HepG2 (cell line): ENCODE results near the gene MAN2B2. TPM values are rescaled to one million over a fixed set of nuclear protein-coding genes. Genes with fewer than 3 reads are reported as not detected.
A peak's percentile ranks its signal among the peaks of the same experiment; 100 is the strongest.

Experiments
- CCAR2 ChIP-seq: fragments of 200-400 bp; formaldehyde crosslinking; optimal IDR thresholded peaks from 2 replicates; pipeline ENCODE3; 2018; ENCODE audit warnings: low read depth, mild to moderate bottlenecking, low read length, moderate library complexity
- CENPX ChIP-seq: sonication (generic); formaldehyde crosslinking; IDR thresholded peaks from 2 replicates; pipeline ENCODE4 v1.9.0; 2021; ENCODE audit warnings: mild to moderate bottlenecking, missing genetic modification reagents, moderate library complexity
- DBP ChIP-seq: sonication (generic); formaldehyde crosslinking; IDR thresholded peaks from 2 replicates; pipeline ENCODE4 v1.4.0; 2020; ENCODE audit warnings: missing genetic modification reagents; ENCODE audit errors: not compliant biosample characterization
- HIC2 ChIP-seq: sonication (generic); formaldehyde crosslinking; IDR thresholded peaks from 2 replicates; pipeline ENCODE4 v1.9.0; 2022; ENCODE audit warnings: low read depth, missing genetic modification reagents
- HOXA7 ChIP-seq: sonication (generic); formaldehyde crosslinking; IDR thresholded peaks from 2 replicates; pipeline ENCODE4 v1.8.1; 2022; ENCODE audit warnings: mild to moderate bottlenecking, missing genetic modification reagents, moderate library complexity
- HOXD1 ChIP-seq: sonication (generic); formaldehyde crosslinking; IDR thresholded peaks from 2 replicates; pipeline ENCODE4 v1.5.0; 2020; ENCODE audit warnings: missing genetic modification reagents
- MAFF ChIP-seq: IDR thresholded peaks from 2 replicates; pipeline ENCODE4 v1.6.1; 2011; ENCODE audit warnings: low read depth, low read length, improper control_type of control experiment
- PRMT3 ChIP-seq: sonication (generic); formaldehyde crosslinking; IDR thresholded peaks from 2 replicates; pipeline ENCODE4 v1.8.1; 2022; ENCODE audit warnings: low read depth, mild to moderate bottlenecking, moderate library complexity, missing genetic modification reagents, borderline replicate concordance
- RFX1 ChIP-seq: fragments of 450-650 bp; IDR thresholded peaks from 2 replicates; pipeline ENCODE4 v1.6.1; 2017
- SMYD3 ChIP-seq: sonication (generic); formaldehyde crosslinking; IDR thresholded peaks from 2 replicates; pipeline ENCODE4 v1.8.1; 2023; ENCODE audit warnings: mild to moderate bottlenecking, missing genetic modification reagents
- SRSF9 ChIP-seq: fragments of 200-400 bp; formaldehyde crosslinking; IDR thresholded peaks from 2 replicates; pipeline ENCODE4 v1.6.1; 2018; ENCODE audit warnings: borderline replicate concordance, mild to moderate bottlenecking, low read depth, low read length; ENCODE audit not compliant: insufficient read depth, poor library complexity, severe bottlenecking
- SSRP1 ChIP-seq: IDR thresholded peaks from 2 replicates; pipeline ENCODE4 v1.6.1; 2016; ENCODE audit warnings: control low read depth
- ZFP37 ChIP-seq: sonication (generic); formaldehyde crosslinking; IDR thresholded peaks from 2 replicates; pipeline ENCODE4 v1.4.0; 2020; ENCODE audit warnings: missing genetic modification reagents, borderline replicate concordance
- ZFP82 ChIP-seq: sonication (generic); formaldehyde crosslinking; IDR thresholded peaks from 2 replicates; pipeline ENCODE4 v1.5.1; 2020; ENCODE audit warnings: mild to moderate bottlenecking, missing genetic modification reagents, borderline replicate concordance
- ZNF124 ChIP-seq: sonication (generic); formaldehyde crosslinking; IDR thresholded peaks from 2 replicates; pipeline ENCODE4 v1.4.0; 2020; ENCODE audit warnings: missing genetic modification reagents
- ZNF329 ChIP-seq: sonication (generic); formaldehyde crosslinking; IDR thresholded peaks from 2 replicates; pipeline ENCODE4 v1.9.0; 2021; ENCODE audit warnings: low read depth, mild to moderate bottlenecking, missing genetic modification reagents
- ZNF414 ChIP-seq: sonication (generic); formaldehyde crosslinking; IDR thresholded peaks from 2 replicates; pipeline ENCODE4 v1.5.0; 2020; ENCODE audit warnings: missing genetic modification reagents
- ZNF629 ChIP-seq: sonication (generic); formaldehyde crosslinking; conservative IDR thresholded peaks from 2 replicates; pipeline ENCODE4 v1.5.0; 2020; ENCODE audit warnings: missing genetic modification reagents
- ZNF674 ChIP-seq: sonication (generic); formaldehyde crosslinking; IDR thresholded peaks from 2 replicates; pipeline ENCODE4 v1.5.0; 2020; ENCODE audit warnings: low read depth, mild to moderate bottlenecking, missing genetic modification reagents
- ZNF780A ChIP-seq: sonication (generic); formaldehyde crosslinking; IDR thresholded peaks from 2 replicates; pipeline ENCODE4 v1.8.0; 2022; ENCODE audit warnings: mild to moderate bottlenecking, missing genetic modification reagents, moderate library complexity
- polyA plus RNA-seq, 8 experiments: library from polyadenylated mRNA; depleted of rRNA in 3 of 8; stranded (reverse) in 7 of 8; unstranded in 1 of 8; fragments of >200 nt; fragmentation: Illumina TruSeq in 4 of 8; extraction: Trizol in 4 of 8; gene quantifications; 2 replicates each; pipeline versions ENCODE4 v1.2.1 to v1.2.3, GENCODE V29; 2011 to 2016; ENCODE audit warnings: low read depth in 4 of 8, missing spikeins in 1 of 8, mixed read lengths in 1 of 8; ENCODE audit not compliant: insufficient read depth in 1 of 8
- total RNA-seq, 5 experiments: library from RNA; depleted of rRNA; stranded (reverse); fragments of >200 nt; fragmentation: Illumina TruSeq; extraction: Trizol; gene quantifications; 2 replicates each; pipeline ENCODE4 v1.2.3, GENCODE V29; 2016; ENCODE audit warnings: low read depth in 1 of 5
- TF ChIP-seq, protein P1 (sequence below): sonication (generic); formaldehyde crosslinking; IDR thresholded peaks from 2 replicates; pipeline ENCODE4 v1.5.0; 2020; ENCODE audit warnings: missing genetic modification reagents
- TF ChIP-seq, protein P2 (sequence below): sonication (generic); formaldehyde crosslinking; IDR thresholded peaks from 2 replicates; pipeline ENCODE4 v1.8.1; 2022; ENCODE audit warnings: low read depth, mild to moderate bottlenecking, missing genetic modification reagents

MAN2B2 gene
- total and polyA plus RNA-seq, 2 of the 13 experiments (the other 11 are each of a cell fraction or from before 2014, with no cell fraction given) = 4.8 to 5.4 TPM

DNA sequence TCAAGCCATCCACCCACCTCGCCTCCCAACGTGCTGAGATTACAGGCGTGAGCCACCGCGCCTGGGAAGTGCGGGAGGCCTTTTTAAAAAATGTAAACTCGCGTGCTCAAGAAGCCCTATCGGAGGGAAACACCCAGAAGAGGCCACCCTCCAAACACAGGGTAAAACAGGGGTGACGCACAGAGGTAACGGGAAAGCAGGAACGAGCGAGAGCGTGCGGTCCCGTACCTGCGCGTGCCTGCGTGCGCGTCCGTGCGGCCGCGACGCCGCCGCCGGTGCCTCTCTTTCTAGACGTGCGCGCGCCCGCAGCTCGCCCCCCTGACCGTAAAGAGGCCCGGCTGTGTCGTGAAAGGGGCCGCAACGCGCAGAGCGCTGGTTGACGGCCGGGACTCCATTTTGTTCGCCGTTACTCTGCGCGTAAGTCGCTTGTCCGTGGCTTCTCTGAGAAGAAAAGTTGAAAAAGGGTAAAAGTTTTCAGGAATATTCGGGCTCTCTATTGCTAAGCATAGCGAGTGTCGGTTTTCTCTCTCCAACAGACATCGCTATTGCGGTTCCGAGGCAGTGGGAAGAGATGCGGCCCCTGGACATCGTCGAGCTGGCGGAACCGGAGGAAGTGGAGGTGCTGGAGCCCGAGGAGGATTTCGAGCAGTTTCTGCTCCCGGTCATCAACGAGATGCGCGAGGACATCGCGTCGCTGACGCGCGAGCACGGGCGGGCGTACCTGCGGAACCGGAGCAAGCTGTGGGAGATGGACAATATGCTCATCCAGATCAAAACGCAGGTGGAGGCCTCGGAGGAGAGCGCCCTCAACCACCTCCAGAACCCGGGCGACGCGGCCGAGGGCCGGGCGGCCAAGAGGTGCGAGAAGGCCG, 65.5 kb downstream of the MAN2B2 start, which contains the start of gene MRFAP1 (continued):
- TF ChIP-seq ZNF674 (CRISPR knock-in tag) (no peak), ZNF780A (CRISPR knock-in tag) (peak; percentile 79; the same call in 1 of the 2 replicates), PRMT3 (peak; percentile 80; the same call in 1 of the 2 replicates), CCAR2 (no peak), SMYD3 (peak; percentile 38; the same call in 1 of the 2 replicates), ZFP82 (CRISPR knock-in tag) (0 out of 2 replicates have a peak, but pooled peaks have one; percentile 69), DBP (CRISPR knock-in tag) (peak; percentile 75), MAFF (no peak), SRSF9 (no peak), HIC2 (CRISPR knock-in tag) (no peak), RFX1 (no peak), ZNF414 (no peak; the same call in 1 of the 2 replicates), ZNF124 (CRISPR knock-in tag) (peak; percentile 56; the same call in 1 of the 2 replicates), HOXA7 (peak; percentile 40; the same call in 1 of the 2 replicates), CENPX (CRISPR knock-in tag) (no peak), HOXD1 (peak; percentile 72; the same call in 1 of the 2 replicates), SSRP1 (CRISPR knock-in tag) (no peak), ZNF629 (CRISPR knock-in tag) (no peak), ZFP37 (CRISPR knock-in tag) (peak; percentile 47; the same call in 1 of the 2 replicates), ZNF329 (CRISPR knock-in tag) (no peak)
- TF ChIP-seq, protein P1, sequence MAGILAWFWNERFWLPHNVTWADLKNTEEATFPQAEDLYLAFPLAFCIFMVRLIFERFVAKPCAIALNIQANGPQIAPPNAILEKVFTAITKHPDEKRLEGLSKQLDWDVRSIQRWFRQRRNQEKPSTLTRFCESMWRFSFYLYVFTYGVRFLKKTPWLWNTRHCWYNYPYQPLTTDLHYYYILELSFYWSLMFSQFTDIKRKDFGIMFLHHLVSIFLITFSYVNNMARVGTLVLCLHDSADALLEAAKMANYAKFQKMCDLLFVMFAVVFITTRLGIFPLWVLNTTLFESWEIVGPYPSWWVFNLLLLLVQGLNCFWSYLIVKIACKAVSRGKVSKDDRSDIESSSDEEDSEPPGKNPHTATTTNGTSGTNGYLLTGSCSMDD (CRISPR knock-in tag) = no peak
- TF ChIP-seq, protein P2, sequence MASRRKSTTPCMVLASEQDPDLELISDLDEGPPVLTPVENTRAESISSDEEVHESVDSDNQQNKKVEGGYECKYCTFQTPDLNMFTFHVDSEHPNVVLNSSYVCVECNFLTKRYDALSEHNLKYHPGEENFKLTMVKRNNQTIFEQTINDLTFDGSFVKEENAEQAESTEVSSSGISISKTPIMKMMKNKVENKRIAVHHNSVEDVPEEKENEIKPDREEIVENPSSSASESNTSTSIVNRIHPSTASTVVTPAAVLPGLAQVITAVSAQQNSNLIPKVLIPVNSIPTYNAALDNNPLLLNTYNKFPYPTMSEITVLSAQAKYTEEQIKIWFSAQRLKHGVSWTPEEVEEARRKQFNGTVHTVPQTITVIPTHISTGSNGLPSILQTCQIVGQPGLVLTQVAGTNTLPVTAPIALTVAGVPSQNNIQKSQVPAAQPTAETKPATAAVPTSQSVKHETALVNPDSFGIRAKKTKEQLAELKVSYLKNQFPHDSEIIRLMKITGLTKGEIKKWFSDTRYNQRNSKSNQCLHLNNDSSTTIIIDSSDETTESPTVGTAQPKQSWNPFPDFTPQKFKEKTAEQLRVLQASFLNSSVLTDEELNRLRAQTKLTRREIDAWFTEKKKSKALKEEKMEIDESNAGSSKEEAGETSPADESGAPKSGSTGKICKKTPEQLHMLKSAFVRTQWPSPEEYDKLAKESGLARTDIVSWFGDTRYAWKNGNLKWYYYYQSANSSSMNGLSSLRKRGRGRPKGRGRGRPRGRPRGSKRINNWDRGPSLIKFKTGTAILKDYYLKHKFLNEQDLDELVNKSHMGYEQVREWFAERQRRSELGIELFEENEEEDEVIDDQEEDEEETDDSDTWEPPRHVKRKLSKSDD (CRISPR knock-in tag) = peak; percentile 84
